ENCODE data around the gene ZNF615. TPM values are rescaled to one million over a fixed set of nuclear protein-coding genes. Genes with fewer than 3 reads are reported as not detected.
"Not testable (repeated sequence)": the region's sequence is repeated elsewhere in the genome, so short reads cannot be mapped to it uniquely, and the experiment has no call there.

The ZNF615 gene
- total RNA-seq, 3 donors from 2014 or later = 15.4 to 35.9 (median 27.2) TPM

DNA sequence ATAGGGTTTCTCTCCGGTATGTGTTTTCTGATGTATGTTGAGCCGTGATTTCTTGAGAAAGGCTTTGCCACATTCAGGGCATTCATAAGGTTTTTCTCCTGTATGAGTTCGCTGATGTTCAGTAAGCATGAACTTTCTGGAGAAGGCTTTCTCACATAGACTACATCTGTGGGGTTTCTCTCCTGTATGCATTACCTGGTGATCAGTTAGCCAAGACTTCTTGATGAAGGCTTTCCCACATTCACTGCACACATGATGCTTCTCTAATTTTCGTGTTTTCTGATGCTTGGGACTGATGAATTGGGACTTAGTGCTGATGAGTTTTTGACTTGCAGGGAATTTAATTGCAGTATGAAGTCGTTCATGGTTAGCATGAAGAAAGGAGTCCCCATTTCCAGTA is 42.4 kb downstream of the ZNF615 start:
- H3K4me3 ChIP-seq = no peak overlapping the region
- peaks cover 91 to 100% of the 10 kb centered on the region in 2 donors for H3K9me3 ChIP-seq
- intact Hi-C loops (cut with DNase I; ENCODE audit: low total_unique reads) = no loop called here
- no peaks in the 10 kb centered on the region for H3K4me1 ChIP-seq
- no peaks in the 10 kb centered on the region for H3K27me3 ChIP-seq
- H3K27ac ChIP-seq = no peak overlapping the region
- no peak for DNase-seq (ENCODE audit: low spot score in 2 of 2)
- TF ChIP-seq POLR2AphosphoS5 (IDR thresholded peaks at IDR 0.05) = no peak
- no peak for TF ChIP-seq POLR2A (IDR thresholded peaks at IDR 0.05)
- TF ChIP-seq CTCF (IDR thresholded peaks at IDR 0.05) = no peak
- H3K36me3 ChIP-seq = peaks cover 50% of the 10 kb centered on the region

DNA sequence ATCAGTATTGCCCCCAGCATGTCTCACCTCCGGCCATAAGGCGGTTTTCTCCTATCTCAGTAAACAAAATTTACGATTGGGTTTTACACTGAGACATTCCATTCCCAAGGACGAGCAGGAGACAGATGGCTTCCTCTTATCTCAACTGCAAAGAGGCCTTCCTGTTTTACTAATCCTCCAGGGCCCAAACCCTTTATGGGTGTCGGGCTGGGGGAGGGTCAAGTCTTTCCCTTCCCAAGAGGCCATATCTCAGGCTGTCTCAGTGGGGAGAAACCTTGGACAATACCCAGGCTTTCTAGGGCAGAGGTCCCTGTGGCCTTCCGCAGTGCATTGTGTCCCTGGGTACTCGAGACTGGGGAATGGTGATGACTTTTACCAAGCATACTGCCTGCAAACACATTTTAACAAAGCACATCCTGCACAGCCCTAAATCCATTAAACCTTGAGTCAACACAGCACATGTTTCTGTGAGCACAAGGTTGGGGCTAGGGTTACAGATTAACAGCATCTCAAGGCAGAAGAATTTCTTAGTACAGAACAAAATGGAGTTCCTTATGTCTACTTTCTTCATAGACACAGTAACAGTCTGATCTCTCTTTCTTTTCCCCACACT is 47.3 kb downstream of the ZNF615 start:
- peaks cover 14% of the 10 kb centered on the region for H3K36me3 ChIP-seq
- DNase-seq (ENCODE audit: low spot score in 2 of 2); intact Hi-C loops (cut with DNase I; ENCODE audit: low total_unique reads); H3K4me1 ChIP-seq; H3K4me3 ChIP-seq; H3K27ac ChIP-seq; H3K27me3 ChIP-seq: not testable (repeated sequence)
- H3K9me3 ChIP-seq = peaks cover 76 to 98% of the 10 kb centered on the region in 2 donors

- Histone ChIP-seq H3K9me3 (peaks cover 75 to 98% of the 10 kb centered on the region in 2 donors), H3K4me3 (no peak overlapping the region), H3K36me3 (peaks cover 5% of the 10 kb centered on the region), H3K27me3 (no peaks in the 10 kb centered on the region), H3K4me1 (no peaks in the 10 kb centered on the region), H3K27ac (no peak overlapping the region)
- TF ChIP-seq POLR2AphosphoS5 (IDR thresholded peaks at IDR 0.05) (no peak), CTCF (IDR thresholded peaks at IDR 0.05) (no peak), POLR2A (IDR thresholded peaks at IDR 0.05) (no peak)
- intact Hi-C loops (cut with DNase I; ENCODE audit: low total_unique reads) = no loop called here
- DNase-seq (ENCODE audit: low spot score in 2 of 2) = no peak
These were observed 48.2 kb downstream of the ZNF615 start for GRCh38 chr19:51959791-51960190.

DNA sequence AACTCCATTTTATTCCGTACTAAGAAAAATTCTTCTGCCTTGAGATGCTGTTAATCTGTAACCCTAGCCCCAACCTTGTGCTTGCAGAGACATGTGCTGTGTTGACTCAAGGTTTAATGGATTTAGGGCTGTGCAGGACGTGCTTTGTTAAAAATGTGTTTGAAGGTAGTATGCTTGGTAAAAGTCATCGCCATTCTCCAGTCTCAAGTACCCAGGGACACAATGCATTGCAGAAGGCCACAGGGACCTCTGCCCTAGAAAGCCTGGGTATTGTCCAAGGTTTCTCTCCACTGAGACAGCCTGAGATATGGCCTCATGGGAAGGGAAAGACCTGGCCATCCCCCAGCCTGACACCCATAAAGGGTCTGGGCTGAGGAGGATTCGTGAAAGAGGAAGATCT is 50.2 kb downstream of the ZNF615 start:
- H3K36me3 ChIP-seq; H3K4me3 ChIP-seq; H3K27ac ChIP-seq; H3K4me1 ChIP-seq; H3K27me3 ChIP-seq; DNase-seq (ENCODE audit: low spot score in 2 of 2); intact Hi-C loops (cut with DNase I; ENCODE audit: low total_unique reads): not testable (repeated sequence)
- H3K9me3 ChIP-seq = peaks cover 59 to 92% of the 10 kb centered on the region in 2 donors

DNA sequence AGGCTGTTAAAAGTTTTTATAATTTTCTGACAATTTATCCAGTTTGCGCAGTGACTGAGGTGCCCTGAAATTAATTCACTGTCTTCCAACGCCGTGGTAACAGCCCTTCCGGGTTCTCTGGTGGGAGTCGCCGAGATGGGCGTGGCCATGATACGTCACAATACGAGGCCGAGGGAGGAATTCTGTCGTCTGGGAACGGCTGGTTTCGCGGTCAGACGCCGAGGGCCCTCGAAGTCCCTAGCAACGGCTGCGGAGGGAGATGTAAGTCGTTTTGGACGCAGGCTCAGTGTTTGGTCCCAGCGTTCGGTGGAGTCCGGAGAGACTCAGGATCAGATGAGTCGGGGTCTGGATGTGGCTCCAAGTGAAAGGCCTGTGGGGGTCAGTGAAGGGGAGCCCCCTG is 59.0 kb downstream of the ZNF615 start:
- Histone ChIP-seq H3K4me1 (no peaks in the 10 kb centered on the region), H3K9me3 (peaks cover 80 to 89% of the 10 kb centered on the region in 2 donors), H3K27ac (no peak overlapping the region), H3K4me3 (no peak overlapping the region), H3K36me3 (peaks cover 13% of the 10 kb centered on the region), H3K27me3 (no peaks in the 10 kb centered on the region)
- DNase-seq (ENCODE audit: low spot score in 2 of 2) = no peak
- TF ChIP-seq CTCF (IDR thresholded peaks at IDR 0.05) (no peak), POLR2A (IDR thresholded peaks at IDR 0.05) (no peak), POLR2AphosphoS5 (IDR thresholded peaks at IDR 0.05) (no peak)
- intact Hi-C loops (cut with DNase I; ENCODE audit: low total_unique reads) = no loop called here

GRCh38 chr19:51946602-51947001 is 61.4 kb downstream of the ZNF615 start:
- H3K36me3 ChIP-seq = peaks cover 33% of the 10 kb centered on the region
- H3K4me1 ChIP-seq = no peaks in the 10 kb centered on the region
- intact Hi-C loops (cut with DNase I; ENCODE audit: low total_unique reads) = no loop called here
- peaks cover 90 to 100% of the 10 kb centered on the region in 2 donors for H3K9me3 ChIP-seq
- no peak for DNase-seq (ENCODE audit: low spot score in 2 of 2)
- H3K27ac ChIP-seq = no peak overlapping the region
- H3K27me3 ChIP-seq = no peaks in the 10 kb centered on the region
- TF ChIP-seq POLR2A (IDR thresholded peaks at IDR 0.05) (no peak), CTCF (IDR thresholded peaks at IDR 0.05) (no peak), POLR2AphosphoS5 (IDR thresholded peaks at IDR 0.05) (no peak)
- no peak overlapping the region for H3K4me3 ChIP-seq
